D721Med (cell line): ENCODE results near the gene RAB8B.

Source experiments
- DNase-seq: peaks from one replicate; pipeline ENCODE4 v3.0.0; 2011; ENCODE audit warnings: low spot score; ENCODE audit not compliant: insufficient read length
- FAIRE-seq: peaks from 2 replicates; lab custom pipeline; 2011; peaks lifted over from hg19 to GRCh38; lab: Jason Lieb, UNC
- TF ChIP-seq, protein P1 (sequence below): IDR thresholded peaks from 2 replicates; pipeline ENCODE4 v1.5.1; 2012; ENCODE audit warnings: mild to moderate bottlenecking, control low read depth; ENCODE audit not compliant: insufficient read depth; ENCODE audit errors: missing control alignments

Gene RAB8B

DNA sequence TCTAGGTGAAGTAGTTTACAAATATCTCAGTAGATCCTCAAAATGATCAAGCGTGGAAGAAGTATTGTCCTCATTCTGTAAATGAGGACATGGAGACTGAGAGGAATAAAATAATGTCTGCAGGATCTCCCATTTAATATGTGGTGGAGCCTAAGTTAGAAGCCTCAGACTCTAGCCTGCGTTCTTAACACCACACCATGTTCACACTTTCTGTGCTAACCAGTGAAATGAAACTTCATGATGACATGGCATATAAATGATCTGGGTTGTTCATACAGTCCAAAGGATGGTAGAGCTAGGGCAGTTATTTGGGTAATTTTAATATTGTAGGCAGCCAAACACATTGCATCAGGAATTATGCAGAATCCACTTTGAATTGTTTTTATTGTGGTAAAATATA is 62.9 kb downstream of the RAB8B start:
- FAIRE-seq (no peak), DNase-seq (no peak)
- TF ChIP-seq, protein P1, sequence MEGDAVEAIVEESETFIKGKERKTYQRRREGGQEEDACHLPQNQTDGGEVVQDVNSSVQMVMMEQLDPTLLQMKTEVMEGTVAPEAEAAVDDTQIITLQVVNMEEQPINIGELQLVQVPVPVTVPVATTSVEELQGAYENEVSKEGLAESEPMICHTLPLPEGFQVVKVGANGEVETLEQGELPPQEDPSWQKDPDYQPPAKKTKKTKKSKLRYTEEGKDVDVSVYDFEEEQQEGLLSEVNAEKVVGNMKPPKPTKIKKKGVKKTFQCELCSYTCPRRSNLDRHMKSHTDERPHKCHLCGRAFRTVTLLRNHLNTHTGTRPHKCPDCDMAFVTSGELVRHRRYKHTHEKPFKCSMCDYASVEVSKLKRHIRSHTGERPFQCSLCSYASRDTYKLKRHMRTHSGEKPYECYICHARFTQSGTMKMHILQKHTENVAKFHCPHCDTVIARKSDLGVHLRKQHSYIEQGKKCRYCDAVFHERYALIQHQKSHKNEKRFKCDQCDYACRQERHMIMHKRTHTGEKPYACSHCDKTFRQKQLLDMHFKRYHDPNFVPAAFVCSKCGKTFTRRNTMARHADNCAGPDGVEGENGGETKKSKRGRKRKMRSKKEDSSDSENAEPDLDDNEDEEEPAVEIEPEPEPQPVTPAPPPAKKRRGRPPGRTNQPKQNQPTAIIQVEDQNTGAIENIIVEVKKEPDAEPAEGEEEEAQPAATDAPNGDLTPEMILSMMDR, result no peak

DNA sequence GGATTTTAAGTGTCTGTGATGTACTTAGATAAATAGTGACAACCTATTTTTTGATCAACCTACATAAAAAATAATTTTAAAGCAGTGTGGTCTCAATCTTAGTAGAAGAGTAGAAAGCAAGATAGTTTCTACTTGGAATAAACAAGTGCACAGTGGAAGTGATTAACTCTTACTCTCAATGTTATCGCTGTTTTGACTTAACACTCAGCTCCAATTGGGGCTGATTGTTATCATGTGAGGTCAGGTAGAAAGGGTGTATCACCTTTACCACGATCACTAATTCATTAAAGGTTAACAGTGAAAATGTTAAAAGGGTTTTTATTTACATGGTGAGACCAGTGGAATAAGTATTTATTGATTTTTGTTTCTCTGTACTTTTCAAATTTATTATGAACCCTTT is 65.6 kb downstream of the RAB8B start:
- TF ChIP-seq, protein P1, result no peak
- DNase-seq (no peak), FAIRE-seq (no peak)

DNA sequence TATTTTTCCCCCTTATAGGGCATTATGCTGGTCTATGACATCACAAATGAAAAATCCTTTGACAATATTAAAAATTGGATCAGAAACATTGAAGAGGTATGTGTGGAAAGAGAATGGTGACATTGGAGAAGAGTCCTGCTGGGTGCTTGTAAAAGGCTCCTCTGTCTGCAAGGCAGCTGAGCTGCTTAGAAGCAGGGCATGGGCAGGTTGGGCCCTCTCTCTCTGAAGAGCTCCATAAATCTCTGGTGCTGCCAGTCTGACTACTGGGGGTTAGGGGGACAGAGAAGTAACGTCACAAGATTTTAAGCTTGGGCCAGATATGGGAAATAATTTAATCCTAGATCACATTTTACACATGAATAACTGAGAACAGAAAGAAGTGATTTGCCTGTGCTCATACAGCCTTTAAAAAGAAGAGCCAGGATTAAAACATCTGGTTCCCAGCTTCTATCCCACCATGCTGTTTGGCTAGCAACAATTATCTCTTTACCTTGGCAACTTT is 66.1 kb downstream of the RAB8B start:
- DNase-seq, result no peak
- TF ChIP-seq, protein P1, result no peak
- no peak for FAIRE-seq

DNA sequence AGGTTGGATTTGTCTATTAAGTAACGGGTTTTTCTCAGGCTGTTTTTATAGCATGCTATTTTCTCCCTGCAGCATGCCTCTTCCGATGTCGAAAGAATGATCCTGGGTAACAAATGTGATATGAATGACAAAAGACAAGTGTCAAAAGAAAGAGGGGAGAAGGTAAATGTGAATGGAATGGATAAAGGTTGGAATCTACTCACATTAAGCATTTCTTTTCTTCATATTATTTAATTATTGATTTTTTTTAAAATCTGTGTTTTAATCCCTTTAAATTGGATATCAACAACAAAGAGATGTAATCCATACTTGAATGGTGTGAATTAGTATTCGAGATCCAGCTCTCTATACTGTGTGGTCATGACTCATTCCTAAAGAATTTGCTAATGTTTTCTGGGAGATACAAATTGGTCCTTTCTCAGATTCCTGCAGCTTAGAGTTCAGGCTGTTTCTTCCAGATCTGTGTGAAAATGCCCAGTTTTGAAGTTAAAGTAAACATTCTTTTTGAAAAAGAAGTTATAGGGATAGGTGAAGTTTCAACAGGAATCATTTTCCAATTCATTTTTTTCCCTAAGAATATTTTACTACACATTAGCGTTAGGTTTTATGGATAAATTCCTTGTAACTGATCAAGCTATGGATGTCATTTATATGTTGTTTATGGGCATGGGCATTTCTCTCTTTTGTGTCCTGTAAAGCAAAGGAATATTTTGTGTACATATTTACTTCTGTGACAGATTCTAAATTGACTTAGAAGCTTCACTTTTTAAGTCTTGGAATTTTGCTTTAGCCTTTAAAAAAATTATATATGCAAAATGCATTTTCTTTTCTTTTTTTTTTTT is 67.2 kb downstream of the RAB8B start:
- DNase-seq (no peak), FAIRE-seq (no peak)

DNA sequence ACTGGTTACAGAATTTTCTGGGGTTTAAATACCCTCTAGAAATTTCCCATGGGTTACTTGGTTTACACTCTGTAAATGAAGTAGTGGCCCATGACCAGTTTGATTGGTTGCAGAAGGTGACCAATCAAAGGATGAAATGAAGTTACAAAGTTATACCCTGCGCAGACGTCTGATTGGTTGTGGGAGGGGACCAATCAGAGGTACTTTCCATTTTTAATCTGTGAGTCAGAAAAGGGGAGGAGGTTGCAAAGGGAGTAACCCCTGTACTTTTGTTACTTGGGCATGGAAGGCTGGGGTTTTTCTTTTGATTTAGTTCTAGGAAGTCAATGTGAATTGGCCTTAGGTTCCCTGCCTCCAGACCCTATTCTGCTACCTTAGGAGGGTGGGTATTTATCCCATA is 69.3 kb downstream of the RAB8B start:
- DNase-seq (no peak), FAIRE-seq (no peak)
- TF ChIP-seq, protein P1, result no peak

More for the DNA sequence above, 67.2 kb downstream of the RAB8B start:
- TF ChIP-seq, protein P1, result no peak

DNA sequence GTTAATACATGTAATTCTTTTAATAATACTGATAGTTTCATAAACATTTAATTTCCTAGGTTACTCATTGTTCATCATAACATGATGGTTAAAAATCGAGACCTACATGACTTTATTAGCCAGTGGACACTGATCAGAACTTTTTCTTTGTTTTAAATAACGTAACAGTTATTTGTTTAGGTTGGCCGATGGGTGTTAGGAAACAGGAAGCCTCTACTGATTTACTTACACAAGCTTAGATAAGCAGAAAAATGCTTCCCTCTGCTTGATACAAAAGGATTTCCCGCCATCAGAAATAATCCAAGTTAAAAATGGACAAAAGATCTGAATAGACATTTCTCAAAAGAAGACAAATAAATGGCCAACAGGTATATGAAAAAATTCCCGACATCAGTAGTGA is 71.4 kb downstream of the RAB8B start:
- FAIRE-seq, result no peak
- TF ChIP-seq, protein P1, result no peak
- DNase-seq, result no peak

DNA sequence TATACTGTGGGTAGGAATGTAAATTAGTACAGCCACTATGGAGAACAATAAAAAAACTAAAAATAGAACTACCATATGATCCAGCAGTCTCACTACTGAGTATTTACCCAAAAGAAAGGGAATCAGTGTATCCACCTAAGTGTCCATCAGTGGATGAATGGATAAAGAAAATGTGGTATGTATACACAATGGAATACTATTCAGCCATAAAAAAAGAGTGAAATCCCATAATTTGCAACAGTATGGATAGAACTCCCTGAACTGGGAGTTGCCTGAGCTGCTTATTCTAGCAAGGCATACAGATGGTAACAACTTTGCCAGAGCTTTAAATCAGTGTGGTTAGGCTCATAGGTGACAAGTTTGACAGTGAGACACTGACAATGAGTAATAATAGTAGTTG is 71.9 kb downstream of the RAB8B start:
- no peak for FAIRE-seq
- TF ChIP-seq, protein P1, result no peak
- no peak for DNase-seq
